ENCODE data around the gene KCNA3.

KCNA3 gene

DNA sequence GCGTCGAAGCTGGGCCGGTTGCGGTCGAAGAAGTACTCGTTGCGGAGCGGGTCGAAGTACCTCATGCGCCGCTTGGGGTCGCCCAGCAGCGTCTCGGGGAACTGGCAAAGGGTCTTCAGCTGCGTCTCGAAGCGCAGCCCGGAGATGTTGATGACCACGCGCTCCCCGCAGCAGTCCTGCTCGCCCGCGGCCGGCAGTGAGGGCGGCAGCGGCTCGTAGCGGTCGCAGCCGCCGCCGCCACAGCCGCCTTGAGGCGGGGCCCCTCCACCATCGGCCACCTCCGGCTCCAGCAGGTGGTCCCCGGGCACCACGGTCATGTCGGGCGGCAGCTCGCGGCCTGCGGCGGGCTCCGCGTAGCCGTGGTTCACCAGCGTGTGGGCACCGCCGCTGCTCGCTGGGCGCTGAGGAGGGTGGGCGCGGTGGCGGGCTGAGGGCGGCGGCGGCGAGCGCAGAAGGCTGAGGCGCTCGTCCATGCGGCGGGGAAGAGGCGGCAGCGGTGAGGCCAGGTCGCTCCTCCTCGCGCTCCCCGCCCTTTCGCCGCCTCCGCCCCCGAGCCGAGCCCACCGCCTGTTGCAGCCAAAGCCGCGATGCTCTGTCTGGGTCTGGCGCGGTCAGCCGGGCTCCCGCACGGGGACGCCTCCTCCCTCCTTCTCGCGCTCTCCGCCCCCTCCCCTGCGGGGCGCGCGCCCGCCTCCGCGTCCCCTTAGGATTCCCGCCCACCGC is at the start of gene KCNA3:
Gene KCNA3, minus strand, starts transcription at position 604 of the 723 bp plus-strand sequence. Its CDS starts 131 bp downstream, at position 473.
- FAIRE-seq (no peak), DNase-seq (ENCODE audit: insufficient read length, low spot score) (peak; percentile 25)
- TF ChIP-seq, protein P1, sequence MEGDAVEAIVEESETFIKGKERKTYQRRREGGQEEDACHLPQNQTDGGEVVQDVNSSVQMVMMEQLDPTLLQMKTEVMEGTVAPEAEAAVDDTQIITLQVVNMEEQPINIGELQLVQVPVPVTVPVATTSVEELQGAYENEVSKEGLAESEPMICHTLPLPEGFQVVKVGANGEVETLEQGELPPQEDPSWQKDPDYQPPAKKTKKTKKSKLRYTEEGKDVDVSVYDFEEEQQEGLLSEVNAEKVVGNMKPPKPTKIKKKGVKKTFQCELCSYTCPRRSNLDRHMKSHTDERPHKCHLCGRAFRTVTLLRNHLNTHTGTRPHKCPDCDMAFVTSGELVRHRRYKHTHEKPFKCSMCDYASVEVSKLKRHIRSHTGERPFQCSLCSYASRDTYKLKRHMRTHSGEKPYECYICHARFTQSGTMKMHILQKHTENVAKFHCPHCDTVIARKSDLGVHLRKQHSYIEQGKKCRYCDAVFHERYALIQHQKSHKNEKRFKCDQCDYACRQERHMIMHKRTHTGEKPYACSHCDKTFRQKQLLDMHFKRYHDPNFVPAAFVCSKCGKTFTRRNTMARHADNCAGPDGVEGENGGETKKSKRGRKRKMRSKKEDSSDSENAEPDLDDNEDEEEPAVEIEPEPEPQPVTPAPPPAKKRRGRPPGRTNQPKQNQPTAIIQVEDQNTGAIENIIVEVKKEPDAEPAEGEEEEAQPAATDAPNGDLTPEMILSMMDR (IDR thresholded peaks at IDR 0.05; ENCODE audit: insufficient read depth, missing control alignments), result no peak

DNA sequence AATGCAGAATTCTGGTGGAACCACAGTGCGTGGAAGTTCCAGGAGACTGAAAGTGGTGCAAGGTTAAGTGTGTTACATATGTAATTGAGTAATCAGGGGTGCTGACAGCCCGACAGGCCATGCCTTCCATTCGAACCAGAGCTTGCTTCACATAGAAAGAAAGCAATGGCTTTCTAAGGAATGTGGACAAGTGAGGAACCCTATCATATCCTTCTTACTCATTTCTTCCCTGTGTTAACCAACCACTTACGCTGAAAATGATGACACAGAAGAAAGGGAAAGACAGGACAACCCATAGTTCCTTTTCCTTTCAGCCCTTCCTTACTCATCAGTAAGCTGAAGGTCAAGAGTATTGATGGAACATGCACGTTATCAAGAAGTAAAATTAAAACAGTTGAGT is 48.1 kb upstream of the KCNA3 start:
- DNase-seq (ENCODE audit: insufficient read length, low spot score) (no peak), FAIRE-seq (no peak)
- TF ChIP-seq, protein P1 (IDR thresholded peaks at IDR 0.05; ENCODE audit: insufficient read depth, missing control alignments), result no peak

DNA sequence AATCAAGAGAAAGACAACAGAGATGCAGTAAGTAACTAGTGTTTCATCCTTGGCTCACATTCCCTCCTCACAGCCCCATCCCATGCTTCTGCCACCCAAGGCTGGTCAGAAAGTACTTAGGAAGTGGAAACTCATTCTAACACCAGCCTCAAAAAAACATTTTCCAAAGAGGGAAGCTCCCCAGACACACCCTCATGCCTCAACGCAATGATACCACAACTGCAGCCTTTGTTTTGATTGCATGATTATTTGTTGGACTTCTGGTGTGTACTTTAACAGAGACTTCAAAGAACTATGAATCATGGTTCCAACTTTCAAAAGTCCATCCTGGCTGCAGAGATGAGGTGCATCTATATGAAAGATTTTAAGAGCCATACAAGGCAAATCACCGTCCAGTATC is 45.2 kb upstream of the KCNA3 start:
- TF ChIP-seq, protein P1 (IDR thresholded peaks at IDR 0.05; ENCODE audit: insufficient read depth, missing control alignments), result no peak
- FAIRE-seq, result no peak
- DNase-seq (ENCODE audit: insufficient read length, low spot score), result no peak

DNA sequence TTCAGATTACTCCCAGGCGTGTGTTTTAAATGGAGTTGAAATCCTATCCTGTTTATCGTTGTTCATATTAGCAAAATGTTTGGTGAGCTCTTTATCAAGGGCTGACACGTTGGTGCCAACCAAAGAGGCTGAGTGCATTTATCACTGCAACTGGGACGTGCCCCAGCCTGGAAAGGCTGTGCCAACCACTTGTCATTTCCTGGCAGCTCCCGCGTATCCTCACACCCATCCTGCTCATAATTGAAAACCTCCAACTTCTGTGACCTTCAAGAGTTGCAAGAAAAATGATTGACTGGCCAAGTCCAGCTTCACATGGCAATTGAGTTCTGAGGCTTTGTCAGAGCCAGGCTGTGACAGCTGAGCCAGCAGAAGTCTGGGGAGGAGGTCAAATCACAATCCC is 43.7 kb upstream of the KCNA3 start:
- FAIRE-seq (no peak), DNase-seq (ENCODE audit: insufficient read length, low spot score) (no peak)
- TF ChIP-seq, protein P1 (IDR thresholded peaks at IDR 0.05; ENCODE audit: insufficient read depth, missing control alignments), result no peak

DNA sequence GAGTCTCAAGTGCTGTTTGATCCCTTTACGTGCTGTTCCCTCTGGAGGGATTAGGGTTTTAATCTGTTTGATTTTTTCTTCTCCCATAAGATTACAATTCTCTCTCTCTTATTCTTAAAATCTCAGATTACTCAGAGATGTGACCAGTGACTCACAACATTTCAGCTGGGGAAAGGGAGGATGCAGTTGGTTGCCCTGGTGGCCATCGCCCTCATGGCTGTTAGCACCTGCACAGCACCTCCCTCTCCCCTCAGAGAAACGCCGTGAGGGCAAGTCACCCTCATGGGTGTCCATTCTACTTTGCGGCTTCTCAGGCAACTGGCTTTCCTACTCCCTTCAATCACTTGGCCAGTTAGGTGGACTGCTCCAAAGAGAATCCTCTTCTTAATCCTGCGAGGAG is 42.4 kb upstream of the KCNA3 start:
- TF ChIP-seq, protein P1 (IDR thresholded peaks at IDR 0.05; ENCODE audit: insufficient read depth, missing control alignments), result no peak
- FAIRE-seq, result no peak
- no peak for DNase-seq (ENCODE audit: insufficient read length, low spot score)

DNA sequence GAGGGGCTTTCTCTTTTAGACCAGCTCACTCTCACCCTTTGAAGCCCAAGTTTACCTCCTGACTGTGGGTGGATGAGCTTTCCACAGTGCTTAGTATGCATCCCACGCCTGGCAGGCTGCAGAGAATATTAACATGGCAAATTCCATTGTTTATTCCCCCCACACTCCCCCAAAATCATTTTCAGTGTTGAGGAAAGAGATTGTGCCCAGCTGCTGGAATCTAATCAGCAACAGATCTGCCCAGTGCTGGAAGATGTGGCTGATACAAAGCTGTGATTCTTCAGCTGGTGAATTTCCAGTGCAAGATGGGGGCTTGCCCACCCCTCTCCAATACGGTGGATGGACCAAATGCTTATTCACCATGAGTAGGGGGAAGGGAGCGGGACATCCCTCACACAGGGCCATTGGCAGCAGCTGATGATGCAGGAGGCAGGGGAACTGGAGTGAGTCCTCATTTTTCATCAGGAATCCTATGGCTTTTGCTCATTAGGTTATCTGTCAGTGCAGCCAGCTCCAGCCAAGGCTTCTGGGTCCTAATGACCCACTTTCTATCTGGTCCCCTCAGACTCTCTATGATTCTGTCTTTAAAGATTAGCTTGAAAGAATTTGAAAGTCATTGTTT is 39.7 kb upstream of the KCNA3 start:
- TF ChIP-seq, protein P1 (IDR thresholded peaks at IDR 0.05; ENCODE audit: insufficient read depth, missing control alignments), result no peak
- FAIRE-seq (no peak), DNase-seq (ENCODE audit: insufficient read length, low spot score) (no peak)

DNA sequence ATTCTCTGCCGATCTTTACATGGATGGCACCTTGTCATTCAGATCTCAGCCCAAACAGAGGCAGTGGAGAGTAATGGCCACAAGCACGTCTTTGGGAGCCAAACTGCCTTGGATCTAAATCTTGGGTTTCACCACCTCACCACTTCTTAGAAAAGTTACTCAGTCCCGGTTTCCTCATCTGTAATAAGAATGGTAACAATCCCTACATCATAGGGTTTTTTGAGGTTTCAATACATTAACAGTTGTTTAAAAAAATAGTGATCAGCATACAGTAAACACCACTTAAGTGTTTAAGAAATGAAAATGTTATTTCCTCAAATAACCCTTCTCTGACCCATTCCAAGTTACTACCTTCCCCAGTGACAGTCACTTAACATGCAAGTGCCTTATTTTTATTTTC is 38.5 kb upstream of the KCNA3 start:
- TF ChIP-seq, protein P1 (IDR thresholded peaks at IDR 0.05; ENCODE audit: insufficient read depth, missing control alignments), result no peak
- DNase-seq (ENCODE audit: insufficient read length, low spot score), result no peak
- no peak for FAIRE-seq

Measured in D721Med (cell line).